CD4-positive, alpha-beta T cell (primary cell): ENCODE measurements around the gene SLC38A10. TPM values are rescaled to one million over a fixed set of nuclear protein-coding genes. Genes with fewer than 3 reads are reported as not detected.

ENCODE experiments used
- ATAC-seq: fragments of 200-7000 bp; cut with Tn5 transposase; one replicate; pipeline ENCODE4 v1.10.0; 2022; ENCODE audit warnings: mild to moderate bottlenecking; ENCODE audit not compliant: poor library complexity
- CTCF ChIA-PET: fragments of 350-600 bp; sonication (Branson Sonifier 250); formaldehyde crosslinking; loops from one replicate; lab custom pipeline; 2021; ENCODE audit warnings: antibody characterized with exemption, inconsistent platforms; lab: Charles Lee
- POLR2A ChIA-PET: fragments of 350-600 bp; sonication (Branson Sonifier 250); formaldehyde crosslinking; loops from one replicate; lab custom pipeline; 2021; ENCODE audit warnings: antibody characterized with exemption, inconsistent platforms; lab: Charles Lee
- DNase-seq, 14 experiments: peaks; one replicate each; pipeline ENCODE4 v3.0.0-alpha.2; 2013 to 2020; ENCODE audit warnings: mixed read lengths in 2 of 14
- H3K27ac ChIP-seq, 2 donors: one replicate each; pipeline versions ENCODE4 v1.5.1 to v1.7.0; 2013; ENCODE audit warnings: low read length in 2 of 2, low read depth in 1 of 2, mild to moderate bottlenecking in 1 of 2
- H3K27me3 ChIP-seq, 2 experiments: 1 replicate in 1 of 2; 2 replicates in 1 of 2; pipeline versions ENCODE4 v1.6.1 to v1.7.0; 2013; ENCODE audit warnings: low read length in 2 of 2, control low read depth in 1 of 2, mild to moderate bottlenecking in 1 of 2, moderate library complexity in 1 of 2; ENCODE audit not compliant: insufficient read depth in 2 of 2, control insufficient read depth in 1 of 2
- H3K36me3 ChIP-seq: one replicate; pipeline ENCODE4 v1.6.1; 2013; ENCODE audit warnings: low read length, control low read depth; ENCODE audit not compliant: insufficient read depth
- H3K4me1 ChIP-seq: one replicate; pipeline ENCODE4 v1.6.1; 2013; ENCODE audit warnings: low read length, control low read depth; ENCODE audit not compliant: insufficient read depth
- H3K4me3 ChIP-seq: one replicate; pipeline ENCODE4 v1.5.1; 2013; ENCODE audit warnings: mild to moderate bottlenecking, low read length, moderate library complexity
- H3K9me3 ChIP-seq, 2 experiments: 1 replicate in 1 of 2; 2 replicates in 1 of 2; pipeline versions ENCODE4 v1.6.1 to v1.7.0; 2013; ENCODE audit warnings: low read length in 2 of 2, mild to moderate bottlenecking in 2 of 2, control low read depth in 1 of 2, moderate library complexity in 1 of 2; ENCODE audit not compliant: control insufficient read depth in 1 of 2, insufficient read depth in 1 of 2
- H3K27ac Mint-ChIP-seq: one replicate; pipeline ENCODE4 v1.8.0; 2020; ENCODE audit warnings: mixed read lengths
- H3K27me3 Mint-ChIP-seq: one replicate; pipeline ENCODE4 v1.8.0; 2021; ENCODE audit warnings: mixed read lengths
- H3K36me3 Mint-ChIP-seq: one replicate; pipeline ENCODE4 v1.8.0; 2021; ENCODE audit warnings: low read depth, mixed read lengths
- H3K4me1 Mint-ChIP-seq: one replicate; pipeline ENCODE4 v1.8.0; 2021; ENCODE audit warnings: low read depth, mixed read lengths
- H3K4me3 Mint-ChIP-seq: one replicate; pipeline ENCODE4 v1.8.0; 2020; ENCODE audit warnings: mild to moderate bottlenecking, mixed read lengths
- H3K9me3 Mint-ChIP-seq: one replicate; pipeline ENCODE4 v1.8.0; 2020; ENCODE audit warnings: mixed read lengths
- CTCF ChIP-seq: fragments of 200-600 bp; IDR thresholded peaks from one replicate; pipeline ENCODE4 v1.8.0; 2022; ENCODE audit warnings: antibody characterized with exemption, mild to moderate bottlenecking
- intact Hi-C, 2 experiments: fragments of 100-400 bp; cut with DNase I in 1 of 2; cut with micrococcal nuclease in 1 of 2; formaldehyde crosslinking; loops; one replicate each; pipeline versions ENCODE4 v1.15.1 to v1.9.0; 2023 to 2025; cut with DNase I, micrococcal nuclease
- total RNA-seq, 174 experiments: library from RNA in 2 of 174; stranded (reverse) in 2 of 174; gene quantifications; one replicate each; pipeline ENCODE4 v1.2.3 and lab custom pipeline; 2021 to 2026

The SLC38A10 gene
- total RNA-seq, 2 experiments from 2014 or later, result 22.8 to 26.4 TPM

GRCh38 chr17:81274471-81274855, 20.6 kb downstream of the SLC38A10 start:
- no peak overlapping the region for H3K4me3 ChIP-seq
- Mint-ChIP-seq H3K9me3 (no peaks in the 10 kb centered on the region), H3K4me3 (no peak overlapping the region), H3K27me3 (no peaks in the 10 kb centered on the region), H3K4me1 (peaks cover 6% of the 10 kb centered on the region), H3K36me3 (peaks cover 79% of the 10 kb centered on the region), H3K27ac (no peak overlapping the region)
- intact Hi-C loops, result no loop called here
- ChIA-PET POLR2A (interaction anchor here (1.0 kb wide), 1 partner anchor 238 kb away, joined by 3 read pairs; the partner anchor contains the start of gene ACTG1), CTCF (no interaction called here)
- no peak for TF ChIP-seq CTCF
- H3K4me1 ChIP-seq, result peaks cover 8% of the 10 kb centered on the region
- peaks cover 74% of the 10 kb centered on the region for H3K36me3 ChIP-seq
- DNase-seq, result no peak
- H3K9me3 ChIP-seq, result no peaks in the 10 kb centered on the region
- no peaks in the 10 kb centered on the region for H3K27me3 ChIP-seq
- ATAC-seq, result no peak
- H3K27ac ChIP-seq, result no peak overlapping the region

- Histone ChIP-seq H3K27ac (no peak overlapping the region), H3K4me1 (peaks cover 8% of the 10 kb centered on the region), H3K36me3 (peaks cover 75% of the 10 kb centered on the region), H3K9me3 (no peaks in the 10 kb centered on the region), H3K4me3 (no peak overlapping the region), H3K27me3 (no peaks in the 10 kb centered on the region)
- no peak overlapping the region for H3K27ac Mint-ChIP-seq
- ATAC-seq (no peak), DNase-seq (no peak)
- peaks cover 6% of the 10 kb centered on the region for H3K4me1 Mint-ChIP-seq
- intact Hi-C loops, result no loop called here
- H3K36me3 Mint-ChIP-seq, result peaks cover 79% of the 10 kb centered on the region
- H3K9me3 Mint-ChIP-seq, result no peaks in the 10 kb centered on the region
- no peak for TF ChIP-seq CTCF
- POLR2A ChIA-PET, result interaction anchor here (1.0 kb wide), 1 partner anchor 238 kb away, joined by 3 read pairs; the partner anchor contains the start of gene ACTG1
- H3K27me3 Mint-ChIP-seq, result no peaks in the 10 kb centered on the region
- CTCF ChIA-PET, result no interaction called here
- H3K4me3 Mint-ChIP-seq, result no peak overlapping the region
These were observed 21.2 kb downstream of the SLC38A10 start for GRCh38 chr17:81273698-81274470.

GRCh38 chr17:81272616-81273015, 22.5 kb downstream of the SLC38A10 start:
- H3K4me1 Mint-ChIP-seq, result peaks cover 6% of the 10 kb centered on the region
- H3K4me1 ChIP-seq, result peaks cover 8% of the 10 kb centered on the region
- intact Hi-C loops, result no loop called here
- H3K4me3 ChIP-seq, result no peak overlapping the region
- H3K9me3 Mint-ChIP-seq, result no peaks in the 10 kb centered on the region
- peaks cover 75% of the 10 kb centered on the region for H3K36me3 ChIP-seq
- H3K36me3 Mint-ChIP-seq, result peaks cover 88% of the 10 kb centered on the region
- ATAC-seq, result no peak
- H3K27ac Mint-ChIP-seq, result peak overlapping the region; percentile 69
- DNase-seq, result no peak
- peak overlapping the region; percentile 30 for H3K4me3 Mint-ChIP-seq
- ChIA-PET POLR2A (no interaction called here), CTCF (no interaction called here)
- TF ChIP-seq CTCF, result no peak
- no peak overlapping the region for H3K27ac ChIP-seq
- H3K9me3 ChIP-seq, result no peaks in the 10 kb centered on the region
- no peaks in the 10 kb centered on the region for H3K27me3 ChIP-seq
- H3K27me3 Mint-ChIP-seq, result no peaks in the 10 kb centered on the region
